ENCODE results near the gene TBC1D8B. TPM values are rescaled to one million over a fixed set of nuclear protein-coding genes. Genes with fewer than 3 reads are reported as not detected.

Gene TBC1D8B
- total and polyA plus RNA-seq, 4 experiments from 2014 or later: 0.28 to 3.8 (median 1.7) TPM

DNA sequence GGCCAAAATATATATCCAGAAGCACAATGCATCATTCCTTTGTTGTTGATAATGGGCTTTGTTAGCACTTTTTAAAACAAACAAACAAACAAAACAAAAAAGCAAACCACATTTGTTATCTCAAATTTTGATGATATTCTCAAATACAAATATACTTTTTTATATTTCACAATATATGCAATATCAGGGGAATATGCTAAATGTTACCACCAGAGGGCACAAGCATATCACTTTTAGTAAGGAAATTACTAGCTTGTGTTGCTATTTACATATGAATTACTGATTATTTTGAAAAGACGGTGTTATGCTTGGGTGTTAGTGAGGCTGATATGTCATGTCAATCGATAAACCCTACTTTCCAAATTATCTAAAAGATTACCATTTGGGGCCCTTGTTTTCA lies 71.6 kb downstream of the TBC1D8B start:
- no peak overlapping the region for H3K4me3 ChIP-seq (ENCODE audit: low read length in 2 of 2)
- DNase-seq: peak in 4 of 5 donors; percentile 17 to 26 (median 24)
- ChIA-PET CTCF (ENCODE audit: partially characterized antibody) (interaction anchor here (0.6 to 2.2 kb wide), 7 partner anchors 8 to 1021 kb away, joined by 3 to 11 read pairs (median 4); no protein-coding TSS in a partner anchor), POLR2A (ENCODE audit: partially characterized antibody) (no interaction called here)
- Mint-ChIP-seq H3K4me1 (no peaks in the 10 kb centered on the region), H3K27ac (no peak overlapping the region), H3K9me3 (no peaks in the 10 kb centered on the region), H3K36me3 (no peaks in the 10 kb centered on the region), H3K4me3 (no peak overlapping the region), H3K27me3 (peaks cover under 1 to 3% of the 10 kb centered on the region in 2 donors)
- intact Hi-C loops (cut with micrococcal nuclease): no loop called here
- no peaks in the 10 kb centered on the region for H3K9me3 ChIP-seq (ENCODE audit: control insufficient read depth in 1 of 2, low read length in 2 of 2)
- H3K4me1 ChIP-seq (ENCODE audit: insufficient read depth, low read length): no peaks in the 10 kb centered on the region
- no peaks in the 10 kb centered on the region for H3K27me3 ChIP-seq (ENCODE audit: insufficient read depth, low read length)
- H3K27ac ChIP-seq (ENCODE audit: low read depth, low read length): no peak overlapping the region
- H3K36me3 ChIP-seq (ENCODE audit: insufficient read depth, low read length): no peaks in the 10 kb centered on the region

DNA sequence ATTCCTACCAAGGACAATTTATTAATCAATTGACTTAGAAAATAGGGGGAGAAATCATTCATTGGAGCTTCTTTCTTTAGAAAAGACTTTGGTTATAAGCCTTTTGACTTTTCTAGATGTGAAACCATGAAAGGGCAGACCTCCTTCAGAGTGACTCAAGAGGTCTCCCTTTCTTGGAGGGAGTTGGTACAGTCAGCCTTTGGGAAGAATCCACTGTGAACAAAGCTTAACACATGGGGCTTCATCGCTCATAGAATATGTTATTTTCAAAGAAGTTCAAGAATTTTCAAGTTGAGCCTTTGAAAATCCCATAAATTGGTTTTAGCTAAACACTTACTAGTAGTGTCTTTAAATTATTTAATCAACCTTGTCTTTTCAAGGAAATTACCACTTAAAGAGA lies 72.7 kb downstream of the TBC1D8B start:
- Histone ChIP-seq H3K36me3 (ENCODE audit: insufficient read depth, low read length) (no peaks in the 10 kb centered on the region), H3K27me3 (ENCODE audit: insufficient read depth, low read length) (no peaks in the 10 kb centered on the region), H3K4me1 (ENCODE audit: insufficient read depth, low read length) (no peaks in the 10 kb centered on the region), H3K4me3 (ENCODE audit: low read length in 2 of 2) (no peak overlapping the region), H3K9me3 (ENCODE audit: control insufficient read depth in 1 of 2, low read length in 2 of 2) (no peaks in the 10 kb centered on the region), H3K27ac (ENCODE audit: low read depth, low read length) (no peak overlapping the region)
- no peak overlapping the region for H3K4me3 Mint-ChIP-seq
- no peak overlapping the region for H3K27ac Mint-ChIP-seq
- DNase-seq: no peak
- peaks cover 3 to 4% of the 10 kb centered on the region in 2 donors for H3K27me3 Mint-ChIP-seq
- H3K4me1 Mint-ChIP-seq: no peaks in the 10 kb centered on the region
- H3K36me3 Mint-ChIP-seq: no peaks in the 10 kb centered on the region
- intact Hi-C loops (cut with micrococcal nuclease): no loop called here
- no peaks in the 10 kb centered on the region for H3K9me3 Mint-ChIP-seq
- POLR2A ChIA-PET (ENCODE audit: partially characterized antibody): no interaction called here
- CTCF ChIA-PET (ENCODE audit: partially characterized antibody): interaction anchor here (0.7 to 2.2 kb wide), 4 partner anchors 9 to 24 kb away, joined by 3 to 10 read pairs (median 4); no protein-coding TSS in a partner anchor

DNA sequence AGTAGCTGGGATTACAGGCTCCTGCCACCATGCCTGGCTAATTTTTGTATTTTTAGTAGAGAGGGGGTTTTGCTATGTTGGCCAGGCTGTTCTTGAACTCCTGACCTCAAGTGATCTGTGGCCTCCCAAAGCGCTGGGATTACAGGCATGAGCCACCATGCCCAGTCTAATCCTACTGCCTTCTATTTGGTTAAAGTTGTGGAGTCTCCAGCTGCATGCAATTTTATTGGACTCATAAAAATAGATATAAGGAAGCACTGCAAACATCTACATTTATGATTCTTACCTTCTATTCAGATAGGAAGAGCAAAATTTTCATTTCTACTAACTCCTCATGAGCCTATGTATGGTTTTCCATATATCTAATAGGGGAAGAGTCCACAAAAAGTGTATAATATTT lies 87.0 kb downstream of the TBC1D8B start:
- intact Hi-C loops (cut with micrococcal nuclease): no loop called here
- Histone ChIP-seq H3K4me3 (ENCODE audit: low read length in 2 of 2) (no peak overlapping the region), H3K27ac (ENCODE audit: low read depth, low read length) (no peak overlapping the region), H3K27me3 (ENCODE audit: insufficient read depth, low read length) (no peaks in the 10 kb centered on the region), H3K36me3 (ENCODE audit: insufficient read depth, low read length) (no peaks in the 10 kb centered on the region), H3K4me1 (ENCODE audit: insufficient read depth, low read length) (no peaks in the 10 kb centered on the region), H3K9me3 (ENCODE audit: control insufficient read depth in 1 of 2, low read length in 2 of 2) (no peaks in the 10 kb centered on the region)
- Mint-ChIP-seq H3K27ac (no peak overlapping the region), H3K4me3 (no peak overlapping the region), H3K4me1 (no peaks in the 10 kb centered on the region), H3K36me3 (no peaks in the 10 kb centered on the region), H3K27me3 (peaks cover 0 to 3% of the 10 kb centered on the region in 2 donors), H3K9me3 (no peaks in the 10 kb centered on the region)
- DNase-seq: no peak
- ChIA-PET CTCF (ENCODE audit: partially characterized antibody) (no interaction called here), POLR2A (ENCODE audit: partially characterized antibody) (no interaction called here)

DNA sequence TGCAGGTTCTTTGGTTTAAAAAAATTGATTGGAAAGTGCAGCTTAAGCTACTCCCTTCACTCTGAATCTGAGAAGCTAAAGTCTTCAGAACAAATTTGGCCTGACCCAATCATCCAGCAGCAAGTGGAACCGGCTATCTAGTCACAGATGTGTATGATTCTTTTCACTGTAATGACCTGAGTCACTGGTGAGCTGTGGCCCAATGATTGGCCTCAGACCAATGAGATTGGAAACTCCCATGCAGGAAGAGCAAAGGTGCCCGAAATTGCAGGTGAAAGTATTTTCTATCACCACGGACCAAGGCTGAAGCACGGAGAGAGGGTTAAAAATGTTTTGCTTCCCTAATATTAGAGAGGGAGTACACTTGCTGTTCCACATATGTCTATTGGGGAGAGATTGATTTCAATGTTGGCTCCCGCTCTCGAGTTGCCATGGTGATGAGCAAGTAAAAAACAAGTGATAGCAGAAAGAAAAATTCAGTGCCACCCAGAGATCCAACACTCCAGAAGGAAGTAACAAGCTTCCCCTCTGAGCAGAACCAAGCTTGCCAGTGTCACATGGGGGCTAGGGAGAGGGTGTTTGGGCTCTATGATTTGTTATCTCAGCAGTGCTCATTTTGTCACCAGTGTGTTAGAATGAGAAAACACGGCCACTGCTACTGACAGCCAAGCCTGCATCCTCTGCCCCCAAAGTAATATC lies 89.4 kb downstream of the TBC1D8B start:
- intact Hi-C loops (cut with micrococcal nuclease): loop anchor here (10.0 kb wide), 1 partner anchor 223 kb away; the partner anchor contains the start of gene RBM41
- no peak overlapping the region for H3K4me3 Mint-ChIP-seq
- H3K36me3 Mint-ChIP-seq: no peaks in the 10 kb centered on the region
- DNase-seq: no peak
- Histone ChIP-seq H3K9me3 (ENCODE audit: control insufficient read depth in 1 of 2, low read length in 2 of 2) (no peaks in the 10 kb centered on the region), H3K4me1 (ENCODE audit: insufficient read depth, low read length) (no peaks in the 10 kb centered on the region), H3K36me3 (ENCODE audit: insufficient read depth, low read length) (no peaks in the 10 kb centered on the region), H3K27ac (ENCODE audit: low read depth, low read length) (no peak overlapping the region), H3K27me3 (ENCODE audit: insufficient read depth, low read length) (no peaks in the 10 kb centered on the region), H3K4me3 (ENCODE audit: low read length in 2 of 2) (no peak overlapping the region)
- no peaks in the 10 kb centered on the region for H3K4me1 Mint-ChIP-seq
- ChIA-PET CTCF (ENCODE audit: partially characterized antibody) (interaction anchor here (0.7 to 2.4 kb wide), 6 partner anchors 9 to 1002 kb away, joined by 3 to 8 read pairs (median 3); no protein-coding TSS in a partner anchor), POLR2A (ENCODE audit: partially characterized antibody) (no interaction called here)
- no peak overlapping the region for H3K27ac Mint-ChIP-seq
- H3K27me3 Mint-ChIP-seq: peaks cover 0 to 3% of the 10 kb centered on the region in 2 donors
- no peaks in the 10 kb centered on the region for H3K9me3 Mint-ChIP-seq

DNA sequence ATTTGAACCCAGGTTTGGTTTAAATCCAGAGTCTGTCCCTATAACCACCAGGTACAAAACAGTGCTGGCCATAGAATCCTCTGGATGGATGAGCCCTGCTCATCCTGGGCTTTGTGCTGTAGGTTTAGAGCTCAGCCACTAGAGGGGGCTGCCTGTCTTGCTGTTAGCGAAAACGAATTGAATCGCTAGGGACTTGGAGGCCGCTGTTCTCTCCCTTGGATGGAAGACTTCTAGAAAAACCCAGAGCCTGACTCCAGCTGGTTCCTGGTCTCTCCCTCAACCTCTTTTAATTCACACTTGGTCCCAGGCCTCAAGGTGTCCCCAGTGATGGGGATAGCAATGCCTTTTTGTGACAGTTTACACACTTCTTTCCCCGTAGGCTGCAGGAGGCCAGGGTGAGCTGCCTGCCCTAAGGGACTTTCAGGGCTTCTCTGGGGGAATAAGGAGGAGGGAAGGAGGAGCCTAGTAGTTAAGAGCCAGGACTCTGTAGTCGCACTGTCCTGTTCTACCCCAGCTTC lies 92.0 kb downstream of the TBC1D8B start:
- H3K4me1 ChIP-seq (ENCODE audit: insufficient read depth, low read length): no peaks in the 10 kb centered on the region
- Mint-ChIP-seq H3K4me3 (no peak overlapping the region), H3K27ac (no peak overlapping the region), H3K4me1 (peaks cover 0 to 4% (median under 1%) of the 10 kb centered on the region in 4 donors), H3K9me3 (no peaks in the 10 kb centered on the region), H3K27me3 (no peaks in the 10 kb centered on the region), H3K36me3 (no peaks in the 10 kb centered on the region)
- H3K9me3 ChIP-seq (ENCODE audit: control insufficient read depth in 1 of 2, low read length in 2 of 2): no peaks in the 10 kb centered on the region
- H3K36me3 ChIP-seq (ENCODE audit: insufficient read depth, low read length): no peaks in the 10 kb centered on the region
- intact Hi-C loops (cut with micrococcal nuclease): loop anchor here (1.0 to 10.0 kb wide), 4 partner anchors 59 to 1000 kb away; partner anchors contain the start of gene RBM41
- no peak overlapping the region for H3K4me3 ChIP-seq (ENCODE audit: low read length in 2 of 2)
- peak; percentile 36 to 49 (median 47) for DNase-seq
- ChIA-PET CTCF (ENCODE audit: partially characterized antibody) (interaction anchor here (0.8 to 2.4 kb wide), 10 partner anchors 8 to 999 kb away, joined by 3 to 8 read pairs (median 6); no protein-coding TSS in a partner anchor), POLR2A (ENCODE audit: partially characterized antibody) (no interaction called here)
- no peak overlapping the region for H3K27ac ChIP-seq (ENCODE audit: low read depth, low read length)
- no peaks in the 10 kb centered on the region for H3K27me3 ChIP-seq (ENCODE audit: insufficient read depth, low read length)

DNA sequence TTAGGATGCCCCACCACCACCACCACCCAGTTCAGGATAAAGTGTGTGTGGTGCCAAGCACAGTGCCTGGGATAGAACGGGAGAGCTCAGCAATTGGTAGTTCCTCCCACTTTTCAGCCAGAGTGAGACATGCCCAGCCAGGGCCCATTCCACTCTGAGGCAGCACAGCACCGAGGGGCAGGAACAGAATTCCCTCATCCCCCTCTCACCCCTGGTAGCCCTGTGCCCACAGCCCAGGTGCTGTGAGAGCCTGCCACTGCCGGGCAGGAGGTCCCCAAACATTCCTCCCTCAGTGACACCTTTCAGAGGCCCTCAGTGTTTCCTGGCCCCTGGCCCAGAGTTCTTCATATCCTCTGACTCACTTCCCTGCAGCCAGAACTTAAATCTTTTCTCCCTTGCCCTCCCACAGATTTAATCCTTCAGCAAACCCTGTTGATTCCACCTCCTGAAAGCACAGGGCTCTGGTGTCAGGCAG lies 92.5 kb downstream of the TBC1D8B start:
- intact Hi-C loops (cut with micrococcal nuclease): loop anchor here (1.0 to 10.0 kb wide), 4 partner anchors 58 to 999 kb away; partner anchors contain the start of gene RBM41
- H3K4me1 Mint-ChIP-seq: peaks cover 0 to 4% (median under 1%) of the 10 kb centered on the region in 4 donors
- H3K27me3 Mint-ChIP-seq: no peaks in the 10 kb centered on the region
- no peak overlapping the region for H3K4me3 Mint-ChIP-seq
- H3K36me3 Mint-ChIP-seq: no peaks in the 10 kb centered on the region
- Histone ChIP-seq H3K4me1 (ENCODE audit: insufficient read depth, low read length) (no peaks in the 10 kb centered on the region), H3K9me3 (ENCODE audit: control insufficient read depth in 1 of 2, low read length in 2 of 2) (no peaks in the 10 kb centered on the region), H3K36me3 (ENCODE audit: insufficient read depth, low read length) (no peaks in the 10 kb centered on the region), H3K27ac (ENCODE audit: low read depth, low read length) (no peak overlapping the region), H3K27me3 (ENCODE audit: insufficient read depth, low read length) (no peaks in the 10 kb centered on the region), H3K4me3 (ENCODE audit: low read length in 2 of 2) (no peak overlapping the region)
- H3K27ac Mint-ChIP-seq: no peak overlapping the region
- no peaks in the 10 kb centered on the region for H3K9me3 Mint-ChIP-seq
- no peak for DNase-seq
- POLR2A ChIA-PET (ENCODE audit: partially characterized antibody): no interaction called here
- CTCF ChIA-PET (ENCODE audit: partially characterized antibody): interaction anchor here (0.8 to 2.2 kb wide), 8 partner anchors 7 to 131 kb away, joined by 3 to 8 read pairs (median 6); no protein-coding TSS in a partner anchor

DNA sequence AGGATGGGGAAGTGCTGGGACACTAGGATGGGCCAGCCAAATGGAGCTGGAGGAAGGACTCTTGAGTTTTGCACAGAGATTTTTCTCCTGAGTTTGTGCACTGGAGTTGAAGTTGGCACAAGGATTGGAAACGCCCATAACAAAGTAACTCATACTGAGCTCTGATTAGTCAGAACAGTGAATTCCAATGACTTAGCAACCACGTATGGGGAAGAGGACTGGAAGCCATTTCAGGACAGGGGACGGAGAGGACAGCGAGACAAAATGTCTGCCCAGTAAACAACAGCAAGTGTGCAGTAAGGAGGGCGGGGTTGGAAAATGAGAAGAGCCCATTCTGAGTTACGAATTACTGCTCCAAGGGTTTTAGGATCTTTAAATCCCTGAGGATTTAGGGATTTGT lies 94.8 kb downstream of the TBC1D8B start:
- H3K9me3 Mint-ChIP-seq: no peaks in the 10 kb centered on the region
- POLR2A ChIA-PET (ENCODE audit: partially characterized antibody): no interaction called here
- intact Hi-C loops (cut with micrococcal nuclease): loop anchor here (10.0 kb wide), 1 partner anchor 218 kb away; the partner anchor contains the start of gene RBM41

More for the DNA sequence above, 94.8 kb downstream of the TBC1D8B start:
- no peak overlapping the region for H3K27ac ChIP-seq (ENCODE audit: low read depth, low read length)
- CTCF ChIA-PET (ENCODE audit: partially characterized antibody): interaction anchor here (1.0 to 4.6 kb wide), 9 partner anchors 19 to 997 kb away, joined by 3 to 62 read pairs (median 3); no protein-coding TSS in a partner anchor
- no peak for DNase-seq
- no peaks in the 10 kb centered on the region for H3K4me1 ChIP-seq (ENCODE audit: insufficient read depth, low read length)
- no peaks in the 10 kb centered on the region for H3K9me3 ChIP-seq (ENCODE audit: control insufficient read depth in 1 of 2, low read length in 2 of 2)
- Mint-ChIP-seq H3K27ac (no peak overlapping the region), H3K4me1 (peaks cover 0 to 4% (median under 1%) of the 10 kb centered on the region in 4 donors), H3K4me3 (no peak overlapping the region), H3K36me3 (no peaks in the 10 kb centered on the region), H3K27me3 (no peaks in the 10 kb centered on the region)
- H3K27me3 ChIP-seq (ENCODE audit: insufficient read depth, low read length): no peaks in the 10 kb centered on the region
- no peak overlapping the region for H3K4me3 ChIP-seq (ENCODE audit: low read length in 2 of 2)
- H3K36me3 ChIP-seq (ENCODE audit: insufficient read depth, low read length): no peaks in the 10 kb centered on the region

Data from CD4-positive, alpha-beta memory T cell (primary cell).